ENCODE data around the gene LILRA6. TPM values are rescaled to one million over a fixed set of nuclear protein-coding genes. Genes with fewer than 3 reads are reported as not detected.

The LILRA6 gene
- total RNA-seq, result not detected in 2 replicates

DNA sequence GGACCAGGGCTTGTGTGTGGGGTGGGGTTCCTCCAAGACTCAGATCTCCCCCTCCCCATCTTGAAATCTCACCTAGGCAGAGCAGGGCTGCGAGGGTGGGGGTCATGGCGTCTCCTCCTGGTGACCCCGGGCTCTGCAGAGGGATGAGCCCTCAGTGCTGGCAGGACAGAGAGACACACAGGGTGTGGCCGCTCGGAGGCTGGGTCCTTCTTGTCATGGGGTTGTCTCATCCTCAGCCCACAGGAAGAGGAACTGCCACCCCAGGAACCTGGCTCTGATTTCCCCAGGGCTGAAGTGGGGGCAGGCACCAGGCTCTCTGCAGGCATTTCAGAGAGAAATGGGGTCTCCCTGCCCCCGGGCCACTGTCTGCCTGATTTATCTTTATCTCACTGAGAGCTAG lies at the start of gene LILRA6:
Gene LILRA6, minus strand, starts transcription at position 145 of the 400 bp plus-strand sequence.

DNA sequence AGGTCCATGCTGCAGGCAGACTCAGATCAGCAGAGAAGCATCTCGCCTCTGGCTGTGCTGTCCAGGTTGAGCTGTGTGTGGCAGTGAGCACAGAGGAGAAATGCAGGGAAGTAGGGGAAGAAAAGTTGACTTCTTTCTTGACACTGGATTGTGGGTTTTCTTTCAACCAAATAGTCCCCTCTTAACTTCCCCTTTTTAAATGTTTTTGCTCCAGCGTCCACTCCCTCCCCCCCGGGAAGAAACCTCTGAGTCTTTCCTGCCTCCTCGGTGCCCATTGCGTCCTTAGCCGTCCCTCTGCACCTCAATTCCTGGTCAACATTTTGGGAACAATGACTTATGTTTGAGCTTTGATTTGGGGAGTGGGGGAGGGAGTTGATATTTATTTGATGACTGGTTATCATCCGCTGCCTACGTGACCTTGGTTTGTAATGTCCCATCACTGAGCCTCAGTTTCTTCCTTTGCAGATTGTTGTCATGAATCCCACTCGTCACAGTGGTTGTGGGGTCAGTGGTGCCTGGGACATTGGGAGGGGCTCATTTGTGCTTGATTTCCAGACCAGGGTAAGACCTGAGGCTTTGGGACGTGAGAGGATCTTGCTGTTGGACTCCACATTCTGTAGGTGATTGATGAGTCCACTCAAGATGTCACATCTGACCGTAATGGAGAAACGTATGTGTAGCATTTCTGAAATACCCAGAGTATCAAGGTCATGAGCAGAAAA lies 38.6 kb upstream of the LILRA6 start, which contains the start of gene LILRB2:
Gene LILRB2, minus strand, starts transcription at position 104 of the 722 bp plus-strand sequence. CDS start 614 bp downstream, outside the sequence.

DNA sequence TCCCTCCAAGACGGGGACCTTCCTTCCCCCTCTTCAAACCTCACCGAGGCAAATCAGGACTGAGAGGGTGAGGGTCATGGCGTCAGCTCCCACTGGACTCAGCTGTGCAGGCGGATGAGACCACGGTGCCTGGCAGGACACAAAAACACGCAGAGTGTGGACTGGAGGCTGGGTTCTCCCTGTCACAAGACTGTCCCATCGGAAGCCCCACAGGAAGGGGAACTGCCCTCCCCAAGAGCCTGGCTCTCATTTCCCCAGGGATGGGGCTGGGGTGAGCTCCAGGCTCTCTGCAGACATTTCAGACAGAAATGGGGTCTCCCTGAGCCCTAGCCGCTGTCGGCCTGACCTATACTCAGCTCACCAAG lies 14.5 kb upstream of the LILRA6 start, which contains the start of gene LILRB5:
Gene LILRB5, minus strand, starts transcription at position 158 of the 365 bp plus-strand sequence. Its CDS starts 80 bp downstream, at position 78.

DNA sequence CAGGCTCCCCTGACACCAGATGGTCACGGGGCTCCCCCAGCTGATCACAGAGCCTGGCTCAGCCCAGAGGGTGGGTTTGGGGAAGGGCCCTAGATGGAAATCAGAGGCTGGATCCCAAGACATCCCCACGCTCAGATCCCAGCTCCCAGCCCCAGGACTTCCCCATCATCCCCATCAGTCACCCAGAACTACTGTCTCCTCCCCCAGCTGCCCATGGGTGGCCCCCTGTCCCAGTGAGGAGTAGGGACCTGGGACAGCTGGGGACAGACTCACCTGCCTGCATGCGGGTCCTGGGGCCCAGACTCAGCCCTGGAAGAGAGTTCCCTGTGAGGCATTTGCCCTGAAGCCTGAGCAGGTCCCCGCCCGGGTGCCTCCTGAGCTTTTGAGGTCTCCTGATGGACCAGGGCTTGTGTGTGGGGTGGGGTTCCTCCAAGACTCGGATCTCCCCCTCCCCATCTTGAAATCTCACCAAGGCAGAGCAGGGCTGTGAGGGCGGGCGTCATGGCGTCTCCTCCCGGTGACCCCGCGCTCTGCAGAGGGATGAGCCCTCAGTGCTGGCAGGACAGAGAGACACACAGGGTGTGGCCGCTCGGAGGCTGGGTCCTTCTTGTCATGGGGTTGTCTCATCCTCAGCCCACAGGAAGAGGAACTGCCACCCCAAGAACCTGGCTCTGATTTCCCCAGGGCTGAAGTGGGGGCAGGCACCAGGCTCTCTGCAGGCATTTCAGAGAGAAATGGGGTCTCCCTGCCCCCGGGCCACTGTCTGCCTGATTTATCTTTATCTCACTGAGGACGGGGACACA lies 19.9 kb downstream of the LILRA6 start, which contains the start of gene LILRB3:
Gene LILRB3, minus strand, starts transcription at position 534 of the 803 bp plus-strand sequence. Its CDS starts 31 bp downstream, at position 503.

DNA sequence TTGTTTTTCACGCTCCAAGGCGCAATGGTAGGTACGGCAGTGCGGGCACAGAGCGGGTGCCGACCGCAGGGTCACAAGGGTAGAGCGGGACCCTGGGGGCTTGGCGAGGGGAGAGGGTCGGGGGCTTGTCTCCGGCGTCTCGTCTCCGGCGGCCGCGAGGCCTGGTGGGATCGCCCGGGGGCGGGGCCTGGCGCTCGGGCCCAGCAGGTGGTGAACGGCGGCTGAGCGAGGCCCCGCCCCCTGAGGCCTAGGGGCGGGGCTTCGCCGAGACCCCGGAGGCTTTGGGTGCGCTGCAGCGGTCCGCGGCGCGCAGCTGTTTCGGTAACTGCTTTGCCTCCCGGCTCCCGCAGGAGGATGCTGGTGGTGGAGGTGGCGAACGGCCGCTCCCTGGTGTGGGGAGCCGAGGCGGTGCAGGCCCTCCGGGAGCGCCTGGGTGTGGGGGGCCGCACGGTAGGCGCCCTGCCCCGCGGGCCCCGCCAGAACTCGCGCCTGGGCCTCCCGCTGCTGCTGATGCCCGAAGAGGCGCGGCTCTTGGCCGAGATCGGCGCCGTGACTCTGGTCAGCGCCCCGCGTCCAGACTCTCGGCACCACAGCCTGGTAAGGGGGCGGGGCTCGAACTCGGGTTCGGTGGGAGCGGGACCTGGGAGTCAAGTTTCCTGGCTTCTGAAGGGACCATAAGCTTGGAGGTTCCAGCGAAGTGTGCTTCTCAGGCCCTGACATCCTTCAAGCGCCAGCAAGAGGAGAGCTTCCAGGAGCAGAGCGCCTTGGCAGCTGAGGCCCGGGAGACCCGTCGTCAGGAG lies 51.4 kb downstream of the LILRA6 start, which contains the start of gene TSEN34:
Gene TSEN34, plus strand, starts transcription at position 298 of the 800 bp plus-strand sequence. Its CDS starts 57 bp downstream, at position 355.

DNA sequence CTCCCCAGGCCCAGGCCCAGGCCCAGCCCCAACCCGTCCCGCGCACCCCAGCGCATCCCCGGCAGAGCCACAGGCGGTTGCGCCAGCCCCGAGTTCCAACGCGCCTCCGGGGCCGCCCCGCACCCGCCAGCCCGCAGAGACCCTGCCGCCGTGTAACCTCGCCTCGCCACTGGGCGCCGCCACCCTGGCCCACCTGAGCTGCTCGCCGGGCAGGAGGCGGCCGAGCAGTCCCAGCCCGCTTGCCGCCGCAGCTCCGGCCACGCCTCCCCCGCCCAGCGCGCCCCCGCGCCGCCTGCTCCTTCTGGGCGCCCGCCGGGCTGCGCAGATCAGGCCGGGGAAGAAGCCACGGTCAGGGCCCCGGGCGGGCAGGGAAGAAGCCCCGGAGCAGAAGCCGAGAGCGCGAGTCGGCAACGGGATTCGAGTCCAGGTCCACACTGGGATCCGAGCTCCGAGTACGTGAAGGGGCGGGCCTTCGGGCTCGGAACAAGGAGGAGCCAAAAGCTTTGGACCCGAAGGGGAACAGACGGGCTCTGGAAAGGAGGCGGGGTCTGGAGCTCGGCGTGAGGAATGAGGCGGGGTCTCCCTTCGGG lies 53.4 kb downstream of the LILRA6 start, which contains the start of gene MBOAT7:
Gene MBOAT7, minus strand, starts transcription at position 436 of the 590 bp plus-strand sequence. CDS start 1,072 bp downstream, outside the sequence.

Other genes starting within 250 kb of the LILRA6 start
- gene VSTM1, start 178.9 kb downstream of the LILRA6 start, total RNA-seq, result not detected in 2 replicates
- gene TARM1, start 161.4 kb downstream of the LILRA6 start, total RNA-seq, result not detected in 2 replicates
- gene OSCAR, start 142.0 kb downstream of the LILRA6 start, total RNA-seq, result 0.78 TPM in 1 of 2 replicates, not detected in the other
- gene NDUFA3, start 139.9 kb downstream of the LILRA6 start, total RNA-seq, result 8.8 and 9.5 TPM in 2 replicates
- 9.1 and 18.1 TPM in 2 replicates for gene TFPT, start 127.1 kb downstream of the LILRA6 start, total RNA-seq
- gene PRPF31, start 127.0 kb downstream of the LILRA6 start, total RNA-seq, result 37.1 and 60.9 TPM in 2 replicates
- 13.1 and 25.5 TPM in 2 replicates for gene CNOT3, start 105.0 kb downstream of the LILRA6 start, total RNA-seq
- 4.6 and 5.3 TPM in 2 replicates for gene LENG1, start 83.1 kb downstream of the LILRA6 start, total RNA-seq
- under 0.01 and 0.60 TPM in 2 replicates for gene TMC4, start 69.6 kb downstream of the LILRA6 start, total RNA-seq
- gene MBOAT7, start 53.2 kb downstream of the LILRA6 start, total RNA-seq, result 59.7 and 112 TPM in 2 replicates
- gene TSEN34, start 51.5 kb downstream of the LILRA6 start, total RNA-seq, result 65.0 and 78.9 TPM in 2 replicates
- gene RPS9, start 41.9 kb downstream of the LILRA6 start, total RNA-seq, result 753 and 1,564 TPM in 2 replicates
- not detected in 2 replicates for gene LILRB3, start 19.8 kb downstream of the LILRA6 start, total RNA-seq
- gene LILRB5, start 14.5 kb upstream of the LILRA6 start, total RNA-seq, result not detected in 2 replicates
- gene LILRB2, start 38.3 kb upstream of the LILRA6 start, total RNA-seq, result not detected in 2 replicates
- not detected in 2 replicates for gene LILRA5, start 70.4 kb upstream of the LILRA6 start, total RNA-seq
- not detected in 2 replicates for gene LILRA4, start 96.4 kb upstream of the LILRA6 start, total RNA-seq
- gene LAIR1, start 122.1 kb upstream of the LILRA6 start, total RNA-seq, result not detected in 2 replicates
- not detected in 2 replicates for gene TTYH1, start 172.7 kb upstream of the LILRA6 start, total RNA-seq
- gene LENG8, start 206.4 kb upstream of the LILRA6 start, total RNA-seq, result 42.2 and 107 TPM in 2 replicates
- gene LENG9, start 221.0 kb upstream of the LILRA6 start, total RNA-seq, result 7.3 and 9.8 TPM in 2 replicates
- 7.8 and 11.3 TPM in 2 replicates for gene CDC42EP5, start 230.5 kb upstream of the LILRA6 start, total RNA-seq

Measured in smooth muscle cell of the umbilical artery (primary cell).